B cell (primary cell): ENCODE data around the gene SLC44A2. TPM values are rescaled to one million over a fixed set of nuclear protein-coding genes. Genes with fewer than 3 reads are reported as not detected.
A peak's percentile ranks its signal among the peaks of the same experiment; 100 is the strongest.

ENCODE experiments used
- ATAC-seq: fragments of 200-7000 bp; cut with Tn5 transposase; one replicate; pipeline ENCODE4 v1.10.0; 2021; ENCODE audit warnings: low read depth, mild to moderate bottlenecking, moderate number of reproducible peaks, moderate library complexity
- CTCF ChIA-PET: fragments of 350-600 bp; sonication (Branson Sonifier 250); formaldehyde crosslinking; loops from one replicate; lab custom pipeline; 2021; ENCODE audit warnings: antibody characterized with exemption, inconsistent platforms; lab: Charles Lee
- POLR2A ChIA-PET: fragments of 350-600 bp; sonication (Branson Sonifier 250); formaldehyde crosslinking; loops from one replicate; lab custom pipeline; 2021; ENCODE audit warnings: antibody characterized with exemption; lab: Charles Lee
- DNase-seq: peaks from one replicate; pipeline ENCODE4 v3.0.0; 2013
- H2AFZ ChIP-seq: 2 replicates; pipeline ENCODE4 v1.6.1; 2012; ENCODE audit warnings: mild to moderate bottlenecking, low read depth, low read length; ENCODE audit not compliant: insufficient read depth, poor library complexity, severe bottlenecking
- H3K27ac ChIP-seq, 2 donors: 1 replicate in 1 of 2; 2 replicates in 1 of 2; pipeline ENCODE4 v1.5.1; 2012 to 2013; ENCODE audit warnings: low read length in 2 of 2, mild to moderate bottlenecking in 2 of 2, moderate library complexity in 1 of 2
- H3K27me3 ChIP-seq, 4 experiments: fragments of 200-600 bp in 1 of 4; sonication (generic) in 1 of 4; replicated peaks in 1 of 4; 1 replicate in 2 of 4; 2 replicates in 2 of 4; pipeline versions ENCODE4 v1.6.1 to v1.7.0; 2013 to 2016; ENCODE audit warnings: low read length in 3 of 4, mild to moderate bottlenecking in 2 of 4, mixed read lengths in 1 of 4, moderate library complexity in 1 of 4; ENCODE audit not compliant: insufficient read depth in 4 of 4, control insufficient read depth in 3 of 4; ENCODE audit errors: control extremely low read depth in 1 of 4
- H3K36me3 ChIP-seq, 2 experiments: replicated peaks in 1 of 2; 1 replicate in 1 of 2; 2 replicates in 1 of 2; pipeline versions ENCODE4 v1.6.1 to v1.7.1; 2013; ENCODE audit warnings: low read length in 1 of 2; ENCODE audit not compliant: insufficient read depth in 2 of 2, control insufficient read depth in 1 of 2; ENCODE audit errors: control extremely low read depth in 1 of 2, extremely low read depth in 1 of 2
- H3K4me1 ChIP-seq, 2 donors: fragments of 200-600 bp in 1 of 2; sonication (generic) in 1 of 2; 1 replicate in 1 of 2; 2 replicates in 1 of 2; pipeline versions ENCODE4 v1.5.1 to v1.6.1; 2013 to 2017; ENCODE audit warnings: low read length in 2 of 2; ENCODE audit not compliant: control insufficient read depth in 2 of 2, insufficient read depth in 2 of 2
- H3K4me2 ChIP-seq: replicated peaks from 2 replicates; pipeline ENCODE3; 2012; ENCODE audit warnings: mild to moderate bottlenecking, low read depth, low read length; ENCODE audit not compliant: poor library complexity, severe bottlenecking
- H3K4me3 ChIP-seq, 5 experiments: fragments of 200-600 bp in 1 of 5; sonication (generic) in 1 of 5; 1 replicate in 3 of 5; 2 replicates in 2 of 5; pipeline versions ENCODE4 v1.5.1 to v1.7.0; 2011 to 2016; ENCODE audit warnings: low read length in 4 of 5, mild to moderate bottlenecking in 4 of 5, low read depth in 2 of 5, control low read depth in 1 of 5, moderate library complexity in 1 of 5; ENCODE audit not compliant: insufficient read depth in 1 of 5; ENCODE audit errors: control extremely low read depth in 1 of 5, extremely low read depth in 1 of 5
- H3K79me2 ChIP-seq: fragments of 200-600 bp; sonication (generic); one replicate; pipeline ENCODE4 v1.6.0; 2016; ENCODE audit warnings: low read length; ENCODE audit not compliant: control insufficient read depth, insufficient read depth
- H3K9ac ChIP-seq: fragments of 200-600 bp; sonication (generic); 2 replicates; pipeline ENCODE4 v1.6.1; 2017; ENCODE audit warnings: mild to moderate bottlenecking, low read length, moderate library complexity
- H3K9me3 ChIP-seq, 3 donors: one replicate each; pipeline versions ENCODE4 v1.6.1 to v1.7.1; 2013; ENCODE audit warnings: low read length in 2 of 3; ENCODE audit not compliant: control insufficient read depth in 2 of 3, insufficient read depth in 1 of 3; ENCODE audit errors: control extremely low read depth in 1 of 3
- H4K20me1 ChIP-seq: 2 replicates; pipeline ENCODE4 v1.6.0; 2012; ENCODE audit warnings: mild to moderate bottlenecking, low read length; ENCODE audit not compliant: insufficient read depth, control insufficient read depth, poor library complexity, severe bottlenecking
- H3K27ac Mint-ChIP-seq: one replicate; pipeline ENCODE4 v1.8.0; 2021; ENCODE audit warnings: mixed read lengths
- H3K27me3 Mint-ChIP-seq: one replicate; pipeline ENCODE4 v1.8.0; 2021; ENCODE audit warnings: mixed read lengths
- H3K4me1 Mint-ChIP-seq: one replicate; pipeline ENCODE4 v1.8.0; 2021; ENCODE audit warnings: mixed read lengths
- H3K4me3 Mint-ChIP-seq: one replicate; pipeline ENCODE4 v1.8.0; 2021; ENCODE audit warnings: mixed read lengths
- H3K9me3 Mint-ChIP-seq: one replicate; pipeline ENCODE4 v1.8.0; 2022; ENCODE audit warnings: mixed read lengths; ENCODE audit not compliant: insufficient read depth
- EZH2 ChIP-seq: IDR thresholded peaks from 2 replicates; pipeline ENCODE4 v1.6.1; 2012; ENCODE audit warnings: borderline replicate concordance, low read depth, mild to moderate bottlenecking, moderate library complexity, low read length; ENCODE audit not compliant: insufficient read depth, poor library complexity, severe bottlenecking
- WGBS: methylation state at CpG from one replicate; pipeline ENCODE4 v1.1.5; 2013; ENCODE audit warnings: missing lambda C conversion rate; ENCODE audit not compliant: insufficient coverage; 5-methylcytosine and 5-hydroxymethylcytosine counted together
- intact Hi-C: fragments of 100-400 bp; cut with micrococcal nuclease; formaldehyde crosslinking; loops from one replicate; pipeline ENCODE4 v1.10.0; 2022
- polyA plus RNA-seq: library from polyadenylated mRNA; depleted of rRNA; stranded (reverse); fragments of >200 nt; gene quantifications from 2 replicates; pipeline ENCODE4 v1.2.3, GENCODE V29; 2012
- total RNA-seq, 2 donors: library from RNA; stranded (reverse); fragments of 120-200 nt in 1 of 2; gene quantifications; 1 replicate in 1 of 2; 2 replicates in 1 of 2; pipeline versions ENCODE4 v1.2.3 to v1.2.4, GENCODE V29; 2013 to 2022
- TF ChIP-seq, protein P1 (sequence below): fragments of 200-600 bp; IDR thresholded peaks from one replicate; pipeline ENCODE4 v1.8.0; 2022; ENCODE audit warnings: antibody characterized with exemption, mild to moderate bottlenecking

Gene SLC44A2
- total and polyA plus RNA-seq, 2 donors (not counting 1 experiment from before 2014, with no cell fraction given): 245 to 369 TPM

DNA sequence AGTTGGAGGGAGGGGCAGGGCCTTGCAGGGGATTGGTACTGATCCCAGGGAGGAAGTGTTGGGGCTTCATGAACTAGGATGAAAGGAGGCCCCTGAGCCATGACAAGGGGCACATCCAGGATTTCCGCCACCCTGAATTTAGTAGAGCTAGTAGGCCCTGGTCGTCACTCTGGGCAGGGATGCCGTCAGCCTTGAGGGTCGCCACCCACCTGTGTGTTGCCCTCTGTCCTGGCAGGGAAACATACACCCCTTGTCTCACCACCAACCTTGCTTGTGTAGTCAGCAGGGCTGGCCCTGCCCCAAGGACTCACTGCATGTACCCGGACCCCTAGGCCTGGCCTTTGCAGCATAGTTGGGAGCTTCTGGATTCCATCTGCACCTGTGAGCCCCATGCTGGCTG lies 66.5 kb downstream of the SLC44A2 start:
- H3K4me2 ChIP-seq: no peak overlapping the region
- no peak for TF ChIP-seq EZH2
- TF ChIP-seq, protein P1, sequence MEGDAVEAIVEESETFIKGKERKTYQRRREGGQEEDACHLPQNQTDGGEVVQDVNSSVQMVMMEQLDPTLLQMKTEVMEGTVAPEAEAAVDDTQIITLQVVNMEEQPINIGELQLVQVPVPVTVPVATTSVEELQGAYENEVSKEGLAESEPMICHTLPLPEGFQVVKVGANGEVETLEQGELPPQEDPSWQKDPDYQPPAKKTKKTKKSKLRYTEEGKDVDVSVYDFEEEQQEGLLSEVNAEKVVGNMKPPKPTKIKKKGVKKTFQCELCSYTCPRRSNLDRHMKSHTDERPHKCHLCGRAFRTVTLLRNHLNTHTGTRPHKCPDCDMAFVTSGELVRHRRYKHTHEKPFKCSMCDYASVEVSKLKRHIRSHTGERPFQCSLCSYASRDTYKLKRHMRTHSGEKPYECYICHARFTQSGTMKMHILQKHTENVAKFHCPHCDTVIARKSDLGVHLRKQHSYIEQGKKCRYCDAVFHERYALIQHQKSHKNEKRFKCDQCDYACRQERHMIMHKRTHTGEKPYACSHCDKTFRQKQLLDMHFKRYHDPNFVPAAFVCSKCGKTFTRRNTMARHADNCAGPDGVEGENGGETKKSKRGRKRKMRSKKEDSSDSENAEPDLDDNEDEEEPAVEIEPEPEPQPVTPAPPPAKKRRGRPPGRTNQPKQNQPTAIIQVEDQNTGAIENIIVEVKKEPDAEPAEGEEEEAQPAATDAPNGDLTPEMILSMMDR: no peak
- H3K4me3 ChIP-seq: no peak overlapping the region
- H3K36me3 ChIP-seq: peaks cover 0 to 44% of the 10 kb centered on the region in 2 experiments
- 86% methylated on average over 5 of the region's 5 CpGs for WGBS
- CTCF ChIA-PET: interaction anchor here (1.0 kb wide), 1 partner anchor 48 kb away, joined by 3 read pairs; no protein-coding TSS in a partner anchor
- H3K9me3 ChIP-seq: peaks cover 0 to 8% (median 0%) of the 10 kb centered on the region in 3 donors
- Mint-ChIP-seq H3K9me3 (no peaks in the 10 kb centered on the region), H3K27ac (no peak overlapping the region), H3K4me3 (no peak overlapping the region), H3K4me1 (peaks cover 17% of the 10 kb centered on the region), H3K27me3 (no peaks in the 10 kb centered on the region)
- peaks cover 10 to 15% of the 10 kb centered on the region in 2 donors for H3K4me1 ChIP-seq
- H3K27ac ChIP-seq: no peak overlapping the region
- H3K79me2 ChIP-seq: peaks cover 1% of the 10 kb centered on the region
- POLR2A ChIA-PET: interaction anchor here (1.0 kb wide), 1 partner anchor 47 kb away, joined by 10 read pairs; no protein-coding TSS in a partner anchor
- no peak overlapping the region for H2AFZ ChIP-seq
- DNase-seq: peak; percentile 40
- H4K20me1 ChIP-seq: peaks cover 62% of the 10 kb centered on the region
- H3K9ac ChIP-seq: no peak overlapping the region
- no peaks in the 10 kb centered on the region for H3K27me3 ChIP-seq
- ATAC-seq: no peak
- intact Hi-C loops: no loop called here

DNA sequence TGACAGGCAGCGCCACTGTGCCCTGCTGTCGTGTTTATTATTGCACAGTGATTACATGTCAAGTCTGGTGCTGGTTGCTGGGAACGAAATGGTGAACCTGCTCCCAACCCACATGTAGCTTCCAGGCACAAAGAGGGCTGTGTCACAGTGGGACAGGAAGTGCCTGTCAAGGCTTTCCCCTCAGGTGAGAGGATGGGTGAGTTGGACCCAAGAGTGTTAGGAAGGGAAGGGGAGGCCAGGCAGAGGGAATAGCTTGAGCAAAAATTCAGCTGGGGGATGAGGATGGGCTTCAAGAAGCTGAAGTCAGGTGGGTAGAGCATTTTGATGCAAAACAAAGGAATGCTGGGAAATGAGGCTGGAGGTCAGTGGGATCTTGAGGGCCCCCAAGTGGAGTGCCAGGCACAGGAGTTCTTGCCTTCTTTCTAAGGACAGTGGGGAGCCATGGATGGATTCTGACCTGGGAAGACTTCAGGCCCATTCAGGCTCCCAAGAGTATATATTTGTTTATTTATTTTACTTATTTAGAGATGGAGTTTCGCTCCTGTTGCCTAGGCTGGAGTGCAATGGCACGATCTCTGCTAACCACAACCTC lies 67.4 kb downstream of the SLC44A2 start:
- no peaks in the 10 kb centered on the region for H3K27me3 ChIP-seq
- TF ChIP-seq EZH2: no peak
- TF ChIP-seq, protein P1: no peak
- intact Hi-C loops: no loop called here
- H3K9ac ChIP-seq: no peak overlapping the region
- POLR2A ChIA-PET: no interaction called here
- Mint-ChIP-seq H3K27ac (peak overlapping the region; percentile 67), H3K4me3 (peak overlapping the region; percentile 26), H3K4me1 (peaks cover 17% of the 10 kb centered on the region), H3K9me3 (no peaks in the 10 kb centered on the region), H3K27me3 (no peaks in the 10 kb centered on the region)
- ATAC-seq (no peak), DNase-seq (peak; percentile 35)
- no peaks in the 10 kb centered on the region for H3K79me2 ChIP-seq
- no peak overlapping the region for H3K4me2 ChIP-seq
- WGBS: 100% methylated on average over 2 of the region's 5 CpGs
- peaks cover 0 to 8% (median 0%) of the 10 kb centered on the region in 3 donors for H3K9me3 ChIP-seq
- peaks cover 10 to 15% of the 10 kb centered on the region in 2 donors for H3K4me1 ChIP-seq
- H4K20me1 ChIP-seq: peaks cover 54% of the 10 kb centered on the region
- no peak overlapping the region for H3K4me3 ChIP-seq
- CTCF ChIA-PET: interaction anchor here (0.5 to 1.0 kb wide), 4 partner anchors 13 to 210 kb away, joined by 3 to 4 read pairs (median 3); no protein-coding TSS in a partner anchor
- peaks cover 0 to 36% of the 10 kb centered on the region in 2 experiments for H3K36me3 ChIP-seq
- H3K27ac ChIP-seq: no peak overlapping the region
- H2AFZ ChIP-seq: no peak overlapping the region
